ENCODE results near the gene ACAT2.
"Not testable (repeated sequence)": the region's sequence is repeated elsewhere in the genome, so short reads cannot be mapped to it uniquely, and the experiment has no call there.

Gene ACAT2

GRCh38 chr6:159718634-159719033 is 43.2 kb upstream of the ACAT2 start:
- no peak for TF ChIP-seq CTCF (conservative IDR thresholded peaks at IDR 0.05; ENCODE audit: control insufficient read depth, insufficient read depth, low read depth, low read length)
- no peak overlapping the region for H3K4me3 ChIP-seq (ENCODE audit: control insufficient read depth, low read depth, low read length)
- no peak for DNase-seq (ENCODE audit: low read depth)

- TF ChIP-seq CTCF (conservative IDR thresholded peaks at IDR 0.05; ENCODE audit: control insufficient read depth, insufficient read depth, low read depth, low read length), result no peak
- peak; percentile 22 for DNase-seq (ENCODE audit: low read depth)
- no peak overlapping the region for H3K4me3 ChIP-seq (ENCODE audit: control insufficient read depth, low read depth, low read length)
Measured at GRCh38 chr6:159719287-159719686, 42.6 kb upstream of the ACAT2 start.

- peak; percentile 40 for DNase-seq (ENCODE audit: low read depth)
- no peak overlapping the region for H3K4me3 ChIP-seq (ENCODE audit: control insufficient read depth, low read depth, low read length)
- peak; percentile 26 for TF ChIP-seq CTCF (conservative IDR thresholded peaks at IDR 0.05; ENCODE audit: control insufficient read depth, insufficient read depth, low read depth, low read length)
Measured at GRCh38 chr6:159720708-159721107, 41.1 kb upstream of the ACAT2 start.

GRCh38 chr6:159721981-159722380 is 39.9 kb upstream of the ACAT2 start:
- not testable (repeated sequence) for DNase-seq (ENCODE audit: low read depth); H3K4me3 ChIP-seq (ENCODE audit: control insufficient read depth, low read depth, low read length)

GRCh38 chr6:159722655-159723054 is 39.2 kb upstream of the ACAT2 start:
- no peak overlapping the region for H3K4me3 ChIP-seq (ENCODE audit: control insufficient read depth, low read depth, low read length)
- no peak for TF ChIP-seq CTCF (conservative IDR thresholded peaks at IDR 0.05; ENCODE audit: control insufficient read depth, insufficient read depth, low read depth, low read length)
- no peak for DNase-seq (ENCODE audit: low read depth)

DNA sequence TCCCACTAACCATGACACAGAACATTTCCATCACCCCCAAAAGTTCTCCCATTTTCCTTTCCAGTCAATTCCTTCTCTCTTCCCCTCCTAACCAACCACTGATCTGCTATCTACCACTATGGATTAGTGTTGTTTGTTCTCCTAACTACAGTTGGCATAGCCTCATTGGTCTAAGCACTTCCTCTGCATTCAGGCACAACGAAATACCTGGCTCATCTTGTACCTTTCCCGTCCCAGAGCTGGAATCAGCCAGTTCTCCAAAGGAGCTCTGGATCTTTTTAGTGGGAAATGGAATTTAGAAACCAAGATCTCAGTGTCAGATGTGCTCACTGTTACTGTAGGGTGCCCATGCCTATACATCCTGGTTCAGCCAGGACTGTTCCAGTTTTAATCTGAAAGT is 38.6 kb upstream of the ACAT2 start:
- no peak overlapping the region for H3K4me3 ChIP-seq (ENCODE audit: control insufficient read depth, low read depth, low read length)
- no peak for DNase-seq (ENCODE audit: low read depth)
- no peak for TF ChIP-seq CTCF (conservative IDR thresholded peaks at IDR 0.05; ENCODE audit: control insufficient read depth, insufficient read depth, low read depth, low read length)

- H3K4me3 ChIP-seq (ENCODE audit: control insufficient read depth, low read depth, low read length), result no peak overlapping the region
- no peak for DNase-seq (ENCODE audit: low read depth)
- no peak for TF ChIP-seq CTCF (conservative IDR thresholded peaks at IDR 0.05; ENCODE audit: control insufficient read depth, insufficient read depth, low read depth, low read length)
Measured at GRCh38 chr6:159724778-159725177, 37.1 kb upstream of the ACAT2 start.

- DNase-seq (ENCODE audit: low read depth); H3K4me3 ChIP-seq (ENCODE audit: control insufficient read depth, low read depth, low read length): not testable (repeated sequence)
Measured at GRCh38 chr6:159725208-159725607, 36.6 kb upstream of the ACAT2 start.
